Smooth muscle cell (in vitro differentiated cells): ENCODE measurements around the gene PHACTR1. TPM values are rescaled to one million over a fixed set of nuclear protein-coding genes. Genes with fewer than 3 reads are reported as not detected.

ENCODE experiments used
- DNase-seq: peaks from one replicate; lab custom pipeline; 2025; ENCODE audit not compliant: unreplicated experiment; lab: John Stamatoyannopoulos, UW
- H2AFZ ChIP-seq: fragments of 200-600 bp; sonication (generic); 2 replicates; pipeline ENCODE4 v1.6.0; 2016; ENCODE audit warnings: antibody characterized with exemption, low read depth, mild to moderate bottlenecking
- H3F3A ChIP-seq: fragments of 200-600 bp; sonication (generic); 2 replicates; pipeline ENCODE4 v1.6.0; 2017; ENCODE audit warnings: antibody characterized with exemption, low read depth
- H3K27ac ChIP-seq: fragments of 200-600 bp; sonication (generic); 2 replicates; pipeline ENCODE4 v1.5.1; 2016; ENCODE audit warnings: low read depth, mild to moderate bottlenecking
- H3K27me3 ChIP-seq: fragments of 200-600 bp; sonication (generic); 2 replicates; pipeline ENCODE4 v1.6.1; 2016; ENCODE audit warnings: low read depth, mild to moderate bottlenecking
- H3K36me3 ChIP-seq: fragments of 200-600 bp; sonication (generic); 2 replicates; pipeline ENCODE4 v1.5.1; 2016; ENCODE audit warnings: low read depth
- H3K4me1 ChIP-seq: fragments of 200-600 bp; sonication (generic); 2 replicates; pipeline ENCODE4 v1.5.1; 2016; ENCODE audit warnings: low read depth
- H3K4me2 ChIP-seq: fragments of 200-600 bp; sonication (generic); 2 replicates; pipeline ENCODE4 v1.6.0; 2016; ENCODE audit warnings: mild to moderate bottlenecking
- H3K4me3 ChIP-seq: fragments of 200-600 bp; sonication (generic); 2 replicates; pipeline ENCODE4 v1.5.1; 2016; ENCODE audit warnings: mild to moderate bottlenecking
- H3K79me2 ChIP-seq: fragments of 200-600 bp; sonication (generic); 2 replicates; pipeline ENCODE4 v1.6.0; 2016; ENCODE audit warnings: low read depth, mild to moderate bottlenecking
- H3K9ac ChIP-seq: fragments of 200-600 bp; sonication (generic); 2 replicates; pipeline ENCODE4 v1.6.0; 2016; ENCODE audit warnings: low read depth
- H3K9me3 ChIP-seq: fragments of 200-600 bp; sonication (generic); replicated peaks from 2 replicates; pipeline ENCODE4 v1.5.1; 2016; ENCODE audit warnings: low read depth
- H4K20me1 ChIP-seq: fragments of 200-600 bp; sonication (generic); 2 replicates; pipeline ENCODE4 v1.6.0; 2016; ENCODE audit warnings: low read depth
- WGBS: methylation state at CpG from one replicate; pipeline ENCODE4 v1.1.7; 2016; ENCODE audit warnings: low lambda C conversion rate; 5-methylcytosine and 5-hydroxymethylcytosine counted together
- polyA plus RNA-seq: library from polyadenylated mRNA; unstranded; fragments of >200 nt; fragmentation: Nextera tagmentation; extraction: Ambion mirVana; gene quantifications from 2 replicates; pipeline ENCODE4 v1.2.1, GENCODE V29; 2016
- total RNA-seq: library from RNA; depleted of rRNA; stranded (reverse); fragments of >200 nt; gene quantifications from 2 replicates; pipeline ENCODE4 v1.2.3, GENCODE V29; 2014
- TF ChIP-seq, protein P1 (sequence below): fragments of 200-600 bp; sonication (generic); IDR thresholded peaks from 2 replicates; pipeline ENCODE4 v1.5.1; 2017; ENCODE audit warnings: borderline replicate concordance, mild to moderate bottlenecking, antibody characterized with exemption; ENCODE audit not compliant: insufficient read depth, poor library complexity, severe bottlenecking

PHACTR1 gene
- total and polyA plus RNA-seq, 2 experiments from 2014 or later, result 0.09 to 0.67 TPM

GRCh38 chr6:13015379-13015681, 298.8 kb downstream of the PHACTR1 start:
- no peaks in the 10 kb centered on the region for H3F3A ChIP-seq
- H3K4me3 ChIP-seq, result no peak overlapping the region
- no peaks in the 10 kb centered on the region for H3K79me2 ChIP-seq
- H4K20me1 ChIP-seq, result no peaks in the 10 kb centered on the region
- no peak overlapping the region for H3K4me2 ChIP-seq
- peaks cover 83% of the 10 kb centered on the region for H3K27me3 ChIP-seq
- TF ChIP-seq, protein P1, sequence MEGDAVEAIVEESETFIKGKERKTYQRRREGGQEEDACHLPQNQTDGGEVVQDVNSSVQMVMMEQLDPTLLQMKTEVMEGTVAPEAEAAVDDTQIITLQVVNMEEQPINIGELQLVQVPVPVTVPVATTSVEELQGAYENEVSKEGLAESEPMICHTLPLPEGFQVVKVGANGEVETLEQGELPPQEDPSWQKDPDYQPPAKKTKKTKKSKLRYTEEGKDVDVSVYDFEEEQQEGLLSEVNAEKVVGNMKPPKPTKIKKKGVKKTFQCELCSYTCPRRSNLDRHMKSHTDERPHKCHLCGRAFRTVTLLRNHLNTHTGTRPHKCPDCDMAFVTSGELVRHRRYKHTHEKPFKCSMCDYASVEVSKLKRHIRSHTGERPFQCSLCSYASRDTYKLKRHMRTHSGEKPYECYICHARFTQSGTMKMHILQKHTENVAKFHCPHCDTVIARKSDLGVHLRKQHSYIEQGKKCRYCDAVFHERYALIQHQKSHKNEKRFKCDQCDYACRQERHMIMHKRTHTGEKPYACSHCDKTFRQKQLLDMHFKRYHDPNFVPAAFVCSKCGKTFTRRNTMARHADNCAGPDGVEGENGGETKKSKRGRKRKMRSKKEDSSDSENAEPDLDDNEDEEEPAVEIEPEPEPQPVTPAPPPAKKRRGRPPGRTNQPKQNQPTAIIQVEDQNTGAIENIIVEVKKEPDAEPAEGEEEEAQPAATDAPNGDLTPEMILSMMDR, result no peak
- H3K4me1 ChIP-seq, result peaks cover 18% of the 10 kb centered on the region
- no peak overlapping the region for H3K27ac ChIP-seq
- H3K9me3 ChIP-seq, result no peaks in the 10 kb centered on the region
- 78% methylated on average over 3 of the region's 3 CpGs for WGBS
- H2AFZ ChIP-seq, result no peak overlapping the region
- no peaks in the 10 kb centered on the region for H3K36me3 ChIP-seq
- H3K9ac ChIP-seq, result no peak overlapping the region
- no peak for DNase-seq

DNA sequence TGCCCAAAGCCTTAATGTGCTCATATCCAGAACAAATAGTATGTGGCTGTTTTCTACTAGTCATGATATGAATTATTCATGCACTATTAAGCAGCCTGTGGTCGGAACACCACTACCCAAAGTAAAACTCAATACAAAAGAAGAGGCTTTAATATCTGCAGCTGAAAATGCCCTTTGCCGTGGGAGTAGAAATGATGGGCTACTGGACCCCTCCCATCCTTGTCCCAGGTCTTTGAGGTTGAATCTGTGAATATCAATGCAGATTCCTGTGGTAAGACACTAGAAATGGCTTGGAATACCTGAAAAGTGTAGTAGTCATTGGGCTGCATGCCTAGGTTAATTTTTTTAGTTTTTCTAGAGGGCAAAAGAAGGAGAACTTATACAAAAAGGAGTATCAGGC, 308.0 kb downstream of the PHACTR1 start:
- no peaks in the 10 kb centered on the region for H3K9me3 ChIP-seq
- H3K4me2 ChIP-seq, result no peak overlapping the region
- no peaks in the 10 kb centered on the region for H3K36me3 ChIP-seq
- DNase-seq, result no peak
- no peaks in the 10 kb centered on the region for H3F3A ChIP-seq
- WGBS, result 90% methylated on average over 2 of the region's 2 CpGs
- H3K27me3 ChIP-seq, result peaks cover 42% of the 10 kb centered on the region
- no peaks in the 10 kb centered on the region for H3K79me2 ChIP-seq
- H3K4me3 ChIP-seq, result no peak overlapping the region
- no peak overlapping the region for H3K9ac ChIP-seq
- no peak overlapping the region for H2AFZ ChIP-seq
- no peaks in the 10 kb centered on the region for H3K4me1 ChIP-seq
- TF ChIP-seq, protein P1, result no peak
- no peak overlapping the region for H3K27ac ChIP-seq
- no peaks in the 10 kb centered on the region for H4K20me1 ChIP-seq

DNA sequence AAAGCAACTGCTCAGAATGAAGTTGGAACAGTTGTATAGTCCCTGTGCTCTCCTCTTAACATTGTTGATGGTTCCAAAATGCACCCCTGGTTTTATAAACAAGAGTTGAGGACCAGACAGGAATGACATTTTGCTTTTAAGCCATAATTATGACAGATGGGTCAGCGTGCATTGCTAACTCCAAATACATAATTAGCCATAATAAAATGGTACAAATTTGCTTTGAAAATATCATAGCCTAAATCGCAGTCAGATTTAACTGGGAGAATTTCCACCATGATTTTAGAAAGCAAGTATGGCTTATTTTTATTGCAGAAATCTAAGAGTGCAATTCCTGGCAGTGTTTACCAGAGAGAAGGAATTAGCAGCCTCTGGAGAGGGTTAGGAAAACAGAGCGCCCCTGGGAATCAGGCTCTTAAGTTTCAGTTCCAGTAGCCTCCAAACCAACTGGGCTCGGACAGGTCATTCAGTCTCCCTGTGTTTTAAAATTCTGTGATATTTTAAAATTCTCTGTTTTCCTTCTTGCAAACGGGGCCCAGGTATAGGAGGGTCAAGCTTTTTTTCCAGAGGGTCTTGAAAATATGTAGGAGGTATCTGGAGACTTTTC, 309.4 kb downstream of the PHACTR1 start:
- 89% methylated on average over 5 of the region's 5 CpGs for WGBS
- Histone ChIP-seq H3F3A (no peaks in the 10 kb centered on the region), H4K20me1 (no peaks in the 10 kb centered on the region), H3K9ac (no peak overlapping the region), H3K9me3 (no peaks in the 10 kb centered on the region), H3K4me2 (no peak overlapping the region), H3K27me3 (peaks cover 46% of the 10 kb centered on the region), H2AFZ (no peak overlapping the region), H3K79me2 (no peaks in the 10 kb centered on the region), H3K27ac (no peak overlapping the region), H3K36me3 (no peaks in the 10 kb centered on the region), H3K4me3 (no peak overlapping the region), H3K4me1 (no peaks in the 10 kb centered on the region)
- no peak for DNase-seq
- TF ChIP-seq, protein P1, result no peak

DNA sequence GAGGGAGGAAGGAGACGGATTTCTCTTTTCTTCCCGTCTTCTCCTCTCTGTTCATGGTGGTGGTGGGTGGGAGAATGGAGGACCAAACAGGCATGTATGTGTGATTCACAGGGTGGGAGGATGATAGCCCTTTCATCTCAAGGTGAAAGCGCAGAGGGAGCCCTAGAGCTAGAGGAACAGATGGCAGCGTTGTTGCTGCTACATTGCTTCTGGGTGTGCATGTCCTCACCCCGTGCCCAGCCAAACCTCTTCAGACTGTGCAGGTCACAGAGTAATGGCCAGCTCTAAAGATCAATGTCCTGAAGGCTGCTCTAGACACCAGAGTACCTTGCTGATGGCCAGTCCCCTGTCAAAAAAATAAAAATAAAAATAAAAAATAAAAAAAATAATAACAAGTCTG, 310.0 kb downstream of the PHACTR1 start:
- H3K4me1 ChIP-seq, result no peaks in the 10 kb centered on the region
- H4K20me1 ChIP-seq, result no peaks in the 10 kb centered on the region
- H3K27me3 ChIP-seq, result peaks cover 40% of the 10 kb centered on the region
- H3K4me3 ChIP-seq, result no peak overlapping the region
- no peaks in the 10 kb centered on the region for H3K9me3 ChIP-seq
- no peak overlapping the region for H2AFZ ChIP-seq
- no peaks in the 10 kb centered on the region for H3K36me3 ChIP-seq
- TF ChIP-seq, protein P1, result no peak
- no peak for DNase-seq
- H3K9ac ChIP-seq, result no peak overlapping the region
- 63% methylated on average over 5 of the region's 5 CpGs for WGBS
- no peaks in the 10 kb centered on the region for H3K79me2 ChIP-seq
- H3K27ac ChIP-seq, result no peak overlapping the region
- H3K4me2 ChIP-seq, result no peak overlapping the region
- H3F3A ChIP-seq, result no peaks in the 10 kb centered on the region
